ENCODE data around the gene NSL1. TPM values are rescaled to one million over a fixed set of nuclear protein-coding genes. Genes with fewer than 3 reads are reported as not detected.
"Not testable (repeated sequence)": the region's sequence is repeated elsewhere in the genome, so short reads cannot be mapped to it uniquely, and the experiment has no call there.

NSL1 gene
- total RNA-seq, 1 donor, result 43.9 TPM

- DNase-seq (ENCODE audit: low read depth in 2 of 3, low spot score in 2 of 3), result peak in 1 of 3 donors; percentile 45
These were observed 78.9 kb downstream of the NSL1 start for GRCh38 chr1:212712451-212713303.

- DNase-seq (ENCODE audit: low read depth in 2 of 3, low spot score in 2 of 3), result not testable (repeated sequence)
These were observed 79.6 kb downstream of the NSL1 start for GRCh38 chr1:212711974-212712373.

GRCh38 chr1:212710566-212710965 is 81.0 kb downstream of the NSL1 start:
- no peak for DNase-seq (ENCODE audit: low read depth in 2 of 3, low spot score in 2 of 3)

- DNase-seq (ENCODE audit: low read depth in 2 of 3, low spot score in 2 of 3), result no peak
These were observed 87.5 kb downstream of the NSL1 start for GRCh38 chr1:212703991-212704564.

- no peak for DNase-seq (ENCODE audit: low read depth in 2 of 3, low spot score in 2 of 3)
These were observed 88.9 kb downstream of the NSL1 start for GRCh38 chr1:212702672-212703071.

GRCh38 chr1:212701910-212702309 is 89.7 kb downstream of the NSL1 start:
- no peak for DNase-seq (ENCODE audit: low read depth in 2 of 3, low spot score in 2 of 3)

- peak in 2 of 3 donors; percentile 22 to 23 for DNase-seq (ENCODE audit: low read depth in 2 of 3, low spot score in 2 of 3)
These were observed 90.4 kb downstream of the NSL1 start for GRCh38 chr1:212700892-212701819.

- peak in 2 of 3 donors; percentile 17 to 45 for DNase-seq (ENCODE audit: low read depth in 2 of 3, low spot score in 2 of 3)
These were observed 91.2 kb downstream of the NSL1 start for GRCh38 chr1:212700223-212700891.

GRCh38 chr1:212699625-212700222 is 91.9 kb downstream of the NSL1 start, which contains the start of gene BATF3:
BATF3 (minus strand) TSS chr1:212699840; CDS start chr1:212699762, 78 bp downstream.
- peak in 2 of 3 donors; percentile 7 to 24 for DNase-seq (ENCODE audit: low read depth in 2 of 3, low spot score in 2 of 3)

GRCh38 chr1:212699104-212699624 is 92.4 kb downstream of the NSL1 start:
- peak in 2 of 3 donors; percentile 62 to 64 for DNase-seq (ENCODE audit: low read depth in 2 of 3, low spot score in 2 of 3)

GRCh38 chr1:212698467-212699103 is 93.0 kb downstream of the NSL1 start:
- no peak for DNase-seq (ENCODE audit: low read depth in 2 of 3, low spot score in 2 of 3)

GRCh38 chr1:212696721-212697331 is 94.8 kb downstream of the NSL1 start:
- no peak for DNase-seq (ENCODE audit: low read depth in 2 of 3, low spot score in 2 of 3)

GRCh38 chr1:212692774-212693644 is 98.6 kb downstream of the NSL1 start:
- no peak for DNase-seq (ENCODE audit: low read depth in 2 of 3, low spot score in 2 of 3)

- DNase-seq (ENCODE audit: low read depth in 2 of 3, low spot score in 2 of 3), result no peak
These were observed 100.0 kb downstream of the NSL1 start for GRCh38 chr1:212691561-212692071.

- DNase-seq (ENCODE audit: low read depth in 2 of 3, low spot score in 2 of 3), result no peak
These were observed 100.7 kb downstream of the NSL1 start for GRCh38 chr1:212690816-212691403.

- no peak for DNase-seq (ENCODE audit: low read depth in 2 of 3, low spot score in 2 of 3)
These were observed 101.6 kb downstream of the NSL1 start for GRCh38 chr1:212689758-212690529.

Data from hematopoietic multipotent progenitor cell (in vitro differentiated cells).